22Rv1 (cell line): ENCODE data around the gene WEE2.

Experiments
- CTCF ChIP-seq: fragments of 450-650 bp; IDR thresholded peaks from 2 replicates; pipeline ENCODE4 v1.5.1; 2017; ENCODE audit warnings: mild to moderate bottlenecking
- ZFX ChIP-seq: fragments of 450-650 bp; IDR thresholded peaks from 2 replicates; pipeline ENCODE4 v1.6.1; 2017; ENCODE audit warnings: antibody characterized with exemption, borderline replicate concordance

DNA sequence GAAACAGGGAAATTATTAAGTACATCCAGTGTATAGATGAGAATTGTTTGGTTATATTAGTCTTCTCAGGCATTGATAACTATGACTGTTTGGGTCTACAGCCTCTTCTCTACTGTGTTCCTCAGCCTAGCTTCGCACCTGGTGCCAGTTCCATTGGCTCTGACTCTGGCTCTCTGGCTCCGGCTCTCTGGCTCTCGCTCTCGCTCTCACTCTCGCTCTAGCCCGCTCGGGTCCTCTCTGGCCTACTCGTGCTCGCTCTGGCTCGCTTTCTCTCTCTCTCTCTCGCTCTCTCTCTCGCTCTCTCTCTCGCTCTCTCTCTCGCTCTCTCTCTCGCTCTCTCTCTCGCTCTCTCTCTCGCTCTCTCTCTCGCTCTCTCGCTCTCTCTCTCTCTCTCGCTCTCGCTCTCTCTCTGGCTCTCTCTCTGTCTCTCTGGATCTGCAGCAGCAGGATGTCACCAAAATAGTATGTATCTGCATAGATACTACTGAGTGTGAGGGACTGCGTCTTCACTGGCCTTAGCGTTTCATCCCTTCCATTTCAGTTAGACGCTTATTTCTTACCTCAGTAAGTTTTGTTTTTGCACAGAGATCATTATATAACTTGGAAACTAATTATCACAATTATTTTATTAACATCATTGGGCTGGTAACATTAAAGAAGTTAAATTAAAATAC is 23.5 kb downstream of the WEE2 start:
- TF ChIP-seq CTCF = no peak
- TF ChIP-seq ZFX = no peak
